T-helper 1 cell treated with Interleukin-12 subunit alpha and Interleukin-12 subunit beta and Interleukin-4 antibody, amounts not matched to agents 30 μg/mL and 1 μg/mL, for 36 hours (primary cell): ENCODE data around the gene NEO1.

Experiments
- H3K27ac Mint-ChIP-seq: one replicate; pipeline ENCODE4 v1.8.0; 2021; ENCODE audit warnings: mild to moderate bottlenecking, mixed read lengths
- H3K27me3 Mint-ChIP-seq: one replicate; pipeline ENCODE4 v1.8.0; 2021; ENCODE audit warnings: low read depth, mixed read lengths
- H3K36me3 Mint-ChIP-seq: one replicate; pipeline ENCODE4 v1.8.0; 2021; ENCODE audit warnings: low read depth, mixed read lengths
- H3K4me1 Mint-ChIP-seq: one replicate; pipeline ENCODE4 v1.8.0; 2021; ENCODE audit warnings: low read depth, mixed read lengths
- H3K4me3 Mint-ChIP-seq: one replicate; pipeline ENCODE4 v1.8.0; 2021; ENCODE audit warnings: mild to moderate bottlenecking, moderate library complexity, mixed read lengths
- H3K9me3 Mint-ChIP-seq: one replicate; pipeline ENCODE4 v1.8.0; 2021; ENCODE audit warnings: mixed read lengths

The NEO1 gene

GRCh38 chr15:73021139-73021621, 31.1 kb upstream of the NEO1 start:
- Mint-ChIP-seq H3K4me3 (no peak overlapping the region), H3K9me3 (no peaks in the 10 kb centered on the region), H3K36me3 (no peaks in the 10 kb centered on the region), H3K4me1 (no peaks in the 10 kb centered on the region), H3K27me3 (peaks cover 15% of the 10 kb centered on the region), H3K27ac (no peak overlapping the region)

- Mint-ChIP-seq H3K9me3 (no peaks in the 10 kb centered on the region), H3K27me3 (peaks cover 15% of the 10 kb centered on the region), H3K36me3 (no peaks in the 10 kb centered on the region), H3K4me1 (no peaks in the 10 kb centered on the region), H3K4me3 (no peak overlapping the region), H3K27ac (no peak overlapping the region)
These were observed 30.1 kb upstream of the NEO1 start for GRCh38 chr15:73022161-73022560.

DNA sequence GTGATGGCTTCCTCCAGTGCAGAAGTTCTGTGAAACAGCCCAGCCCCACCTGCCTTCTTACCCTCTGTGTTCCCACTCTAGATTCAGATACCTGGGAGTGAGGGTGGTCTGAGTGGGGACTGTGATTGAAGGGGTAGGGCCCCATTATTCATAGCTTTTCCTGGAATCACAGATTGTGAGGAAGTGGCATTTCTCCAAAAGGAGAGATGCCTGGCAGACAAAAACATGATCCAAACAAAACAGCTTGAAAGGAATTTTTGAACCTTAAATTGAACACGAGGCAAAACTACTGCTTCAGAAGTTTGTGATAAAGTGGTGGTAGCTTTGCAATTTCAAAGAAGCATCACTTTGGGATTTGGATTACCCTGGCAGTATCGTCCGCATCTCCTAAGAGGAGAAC, 29.2 kb upstream of the NEO1 start:
- Mint-ChIP-seq H3K36me3 (no peaks in the 10 kb centered on the region), H3K27ac (no peak overlapping the region), H3K9me3 (no peaks in the 10 kb centered on the region), H3K4me1 (no peaks in the 10 kb centered on the region), H3K4me3 (no peak overlapping the region), H3K27me3 (peaks cover 20% of the 10 kb centered on the region)

DNA sequence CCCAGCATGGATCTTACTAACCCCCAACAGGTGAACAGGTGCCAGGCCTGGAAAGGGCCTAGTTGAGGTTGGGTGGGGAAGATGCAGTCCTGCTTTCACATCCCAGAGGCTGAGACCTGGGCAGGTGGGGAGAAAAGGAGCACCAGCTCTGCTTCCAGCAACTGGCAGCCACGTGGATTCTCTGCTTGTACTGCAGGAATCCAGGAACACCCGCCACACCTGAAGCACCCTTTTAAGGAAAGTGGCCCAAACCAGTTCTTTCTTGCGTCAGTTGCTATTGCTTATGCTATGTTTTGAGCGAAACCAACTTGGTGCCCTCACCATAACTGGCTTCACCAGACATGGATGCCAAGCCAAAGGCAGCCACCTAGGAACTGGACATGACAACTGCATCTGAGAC, 28.1 kb upstream of the NEO1 start:
- Mint-ChIP-seq H3K27ac (no peak overlapping the region), H3K4me1 (no peaks in the 10 kb centered on the region), H3K27me3 (peaks cover 23% of the 10 kb centered on the region), H3K4me3 (no peak overlapping the region), H3K36me3 (no peaks in the 10 kb centered on the region), H3K9me3 (no peaks in the 10 kb centered on the region)

DNA sequence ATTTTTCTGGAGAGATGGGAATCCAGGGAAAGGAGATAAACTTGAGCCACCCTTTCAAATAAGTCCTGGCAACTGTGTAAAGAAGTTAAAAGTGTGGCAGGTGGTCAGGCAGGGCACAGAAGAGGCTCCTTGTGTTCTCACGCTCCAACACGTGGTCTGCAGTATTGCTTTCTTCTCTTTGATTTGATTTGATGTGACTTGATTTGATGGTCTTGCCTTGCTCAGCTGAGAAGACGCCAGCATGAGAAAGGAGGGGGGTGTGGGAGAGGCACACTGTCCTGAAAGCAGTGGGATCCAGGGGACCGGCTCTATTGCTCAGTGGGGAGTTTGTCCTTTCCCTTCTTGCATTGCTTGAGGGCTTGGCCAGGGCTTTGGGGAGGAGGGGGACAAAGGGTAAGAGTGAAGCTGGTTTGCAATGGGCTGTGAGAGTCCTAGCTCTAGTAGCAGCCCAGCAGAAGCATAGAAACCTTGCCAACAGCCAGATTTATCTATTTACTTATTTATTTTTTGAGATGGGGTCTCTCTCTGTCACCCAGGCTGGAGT, 25.7 kb upstream of the NEO1 start:
- H3K27ac Mint-ChIP-seq: no peak overlapping the region
- H3K4me3 Mint-ChIP-seq: no peak overlapping the region
- H3K27me3 Mint-ChIP-seq: peaks cover 30% of the 10 kb centered on the region
- H3K36me3 Mint-ChIP-seq: no peaks in the 10 kb centered on the region
- H3K4me1 Mint-ChIP-seq: no peaks in the 10 kb centered on the region
- no peaks in the 10 kb centered on the region for H3K9me3 Mint-ChIP-seq

DNA sequence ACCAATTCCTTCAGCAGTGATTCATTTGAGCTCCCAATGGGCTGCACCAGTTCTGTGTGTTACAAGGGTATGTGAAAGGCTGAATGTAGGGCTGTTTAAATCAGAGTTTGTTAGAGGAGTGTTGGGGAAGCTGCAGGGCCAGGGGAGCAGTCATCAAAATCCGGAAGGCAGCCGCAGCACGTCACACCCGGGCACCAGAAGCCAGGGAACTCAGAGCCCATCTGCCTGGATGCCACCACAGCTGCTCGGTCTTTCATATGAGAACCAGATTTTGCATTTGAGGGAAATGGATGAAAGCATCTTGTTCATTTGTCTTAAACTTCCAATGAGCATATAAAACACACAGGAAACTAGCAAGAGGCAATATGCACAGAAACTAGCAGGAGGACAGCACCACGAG, 24.2 kb upstream of the NEO1 start:
- H3K27ac Mint-ChIP-seq: no peak overlapping the region
- H3K36me3 Mint-ChIP-seq: no peaks in the 10 kb centered on the region
- H3K27me3 Mint-ChIP-seq: peaks cover 27% of the 10 kb centered on the region
- H3K9me3 Mint-ChIP-seq: no peaks in the 10 kb centered on the region
- no peaks in the 10 kb centered on the region for H3K4me1 Mint-ChIP-seq
- H3K4me3 Mint-ChIP-seq: no peak overlapping the region

DNA sequence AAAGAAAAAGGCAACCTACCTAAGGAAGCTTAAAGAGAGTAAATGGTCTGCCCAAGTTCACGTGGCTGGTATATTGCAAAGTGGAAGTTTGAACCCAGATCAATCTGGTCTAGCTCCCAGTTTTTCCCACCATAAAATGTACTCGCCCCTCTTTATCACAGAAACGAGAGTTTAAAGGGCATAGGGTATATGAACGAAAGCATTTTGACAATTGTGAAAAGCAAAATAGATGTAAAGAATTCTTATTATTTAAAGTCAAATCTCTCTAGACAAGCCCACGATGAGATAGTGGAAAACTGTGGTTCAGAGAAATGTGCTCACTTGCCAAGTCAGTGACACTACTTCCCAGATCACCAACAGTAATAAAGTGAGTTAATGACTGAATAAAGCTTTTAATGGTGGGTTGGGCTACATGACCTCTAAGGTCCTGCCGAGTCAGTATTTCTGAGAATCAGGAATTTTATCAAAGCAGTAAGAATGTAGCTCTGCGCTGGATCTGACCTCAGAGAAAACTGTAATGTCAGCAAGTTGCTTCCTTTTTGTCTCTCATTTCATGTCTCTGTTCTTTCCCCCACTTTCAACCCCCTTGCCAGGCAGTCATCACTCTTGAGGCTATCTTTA, 23.3 kb upstream of the NEO1 start:
- Mint-ChIP-seq H3K36me3 (no peaks in the 10 kb centered on the region), H3K4me1 (no peaks in the 10 kb centered on the region), H3K9me3 (no peaks in the 10 kb centered on the region), H3K4me3 (no peak overlapping the region), H3K27me3 (peaks cover 27% of the 10 kb centered on the region), H3K27ac (no peak overlapping the region)

- Mint-ChIP-seq H3K27ac (no peak overlapping the region), H3K4me3 (no peak overlapping the region), H3K36me3 (no peaks in the 10 kb centered on the region), H3K9me3 (no peaks in the 10 kb centered on the region), H3K27me3 (peaks cover 24% of the 10 kb centered on the region), H3K4me1 (no peaks in the 10 kb centered on the region)
These were observed 22.1 kb upstream of the NEO1 start for GRCh38 chr15:73030122-73030679.

- Mint-ChIP-seq H3K27ac (no peak overlapping the region), H3K27me3 (peaks cover 25% of the 10 kb centered on the region), H3K9me3 (no peaks in the 10 kb centered on the region), H3K36me3 (no peaks in the 10 kb centered on the region), H3K4me3 (no peak overlapping the region), H3K4me1 (no peaks in the 10 kb centered on the region)
These were observed 20.6 kb upstream of the NEO1 start for GRCh38 chr15:73031648-73032047.

DNA sequence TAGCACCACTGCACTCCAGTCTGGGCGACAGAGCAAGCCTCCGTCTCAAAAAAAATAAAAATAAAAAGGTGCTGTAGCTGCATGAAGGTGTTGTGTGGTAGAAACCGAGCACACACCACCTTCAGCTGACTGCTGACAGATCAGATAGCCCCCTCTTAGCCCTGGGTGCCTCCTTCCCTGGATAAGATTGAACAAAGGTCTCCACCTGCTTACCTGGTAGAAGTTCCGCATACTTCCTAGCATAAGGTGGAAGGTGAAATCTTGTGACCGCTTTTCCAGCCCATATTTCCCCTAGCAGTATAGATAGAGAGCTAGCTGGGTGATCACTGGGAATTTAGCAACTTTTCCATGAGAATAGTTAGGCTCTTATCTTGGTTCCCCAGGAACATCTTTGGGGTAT, 18.7 kb upstream of the NEO1 start:
- Mint-ChIP-seq H3K36me3 (no peaks in the 10 kb centered on the region), H3K4me1 (no peaks in the 10 kb centered on the region), H3K9me3 (no peaks in the 10 kb centered on the region), H3K27me3 (peaks cover 21% of the 10 kb centered on the region), H3K27ac (no peak overlapping the region), H3K4me3 (no peak overlapping the region)

DNA sequence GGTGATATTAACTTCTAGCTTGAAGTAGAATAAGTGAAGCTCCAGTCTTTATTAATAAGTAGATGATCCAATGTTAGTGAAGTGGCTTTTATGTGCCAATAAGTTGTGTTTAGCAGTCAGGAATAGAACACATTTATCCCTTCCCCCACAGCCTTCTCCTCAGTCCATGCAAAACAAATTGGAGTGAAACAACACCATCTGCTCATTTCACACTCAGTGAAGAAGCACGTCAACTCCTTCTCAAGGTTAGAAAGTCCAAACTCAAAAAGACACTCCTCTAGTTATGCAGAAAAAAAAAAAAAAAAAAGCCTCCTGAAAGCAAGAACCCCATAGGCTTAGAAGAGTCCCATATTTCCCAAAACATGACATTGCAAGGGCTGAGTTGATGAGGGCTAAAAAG, 18.0 kb upstream of the NEO1 start:
- H3K27me3 Mint-ChIP-seq: peaks cover 25% of the 10 kb centered on the region
- H3K4me3 Mint-ChIP-seq: no peak overlapping the region
- no peak overlapping the region for H3K27ac Mint-ChIP-seq
- no peaks in the 10 kb centered on the region for H3K36me3 Mint-ChIP-seq
- no peaks in the 10 kb centered on the region for H3K9me3 Mint-ChIP-seq
- H3K4me1 Mint-ChIP-seq: no peaks in the 10 kb centered on the region

DNA sequence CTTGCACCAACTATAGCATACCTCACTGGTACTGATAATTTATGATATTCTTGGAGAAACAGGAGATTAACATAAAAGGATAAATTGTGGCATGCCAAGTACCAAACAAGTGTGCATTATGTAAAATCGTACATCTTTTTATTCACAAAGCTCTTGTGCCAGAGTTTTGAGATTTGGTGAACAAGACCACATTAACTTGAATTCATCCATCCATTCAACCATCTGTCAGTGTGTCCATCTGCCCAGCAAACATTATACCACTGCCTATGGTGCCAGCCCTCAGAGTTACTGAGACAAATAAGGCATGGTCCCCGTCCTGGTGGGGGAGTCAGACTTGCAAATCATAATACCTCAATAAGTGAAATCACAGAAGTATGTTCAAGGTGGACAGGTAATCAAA, 17.0 kb upstream of the NEO1 start:
- no peaks in the 10 kb centered on the region for H3K9me3 Mint-ChIP-seq

DNA sequence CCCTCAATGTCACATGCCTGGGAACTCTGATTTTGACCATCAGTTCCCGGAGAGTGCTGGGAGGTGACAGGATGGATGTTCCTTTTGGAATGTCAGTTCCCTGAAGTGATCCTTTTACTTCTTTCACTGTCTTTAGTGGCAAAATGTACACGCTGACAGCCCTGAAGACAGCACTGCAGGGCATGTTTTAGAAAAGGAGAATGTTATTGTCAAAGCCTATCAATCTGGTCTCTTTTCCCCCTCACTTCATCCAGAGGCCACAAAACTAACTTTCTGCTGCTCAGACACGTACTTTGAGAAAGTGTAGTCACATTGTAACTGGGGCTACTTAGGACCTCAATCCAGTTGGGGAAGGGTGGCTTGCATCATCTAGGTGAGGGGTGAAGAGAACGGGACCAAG, 14.0 kb upstream of the NEO1 start:
- Mint-ChIP-seq H3K4me3 (no peak overlapping the region), H3K36me3 (no peaks in the 10 kb centered on the region), H3K4me1 (no peaks in the 10 kb centered on the region), H3K9me3 (no peaks in the 10 kb centered on the region), H3K27me3 (peaks cover 13% of the 10 kb centered on the region), H3K27ac (no peak overlapping the region)

More for the DNA sequence above, 17.0 kb upstream of the NEO1 start:
- Mint-ChIP-seq H3K27ac (no peak overlapping the region), H3K36me3 (no peaks in the 10 kb centered on the region), H3K27me3 (peaks cover 23% of the 10 kb centered on the region), H3K4me1 (no peaks in the 10 kb centered on the region), H3K4me3 (no peak overlapping the region)

GRCh38 chr15:73046073-73046472, 6.2 kb upstream of the NEO1 start:
- Mint-ChIP-seq H3K27me3 (peaks cover 31% of the 10 kb centered on the region), H3K9me3 (no peaks in the 10 kb centered on the region), H3K27ac (no peak overlapping the region)

DNA sequence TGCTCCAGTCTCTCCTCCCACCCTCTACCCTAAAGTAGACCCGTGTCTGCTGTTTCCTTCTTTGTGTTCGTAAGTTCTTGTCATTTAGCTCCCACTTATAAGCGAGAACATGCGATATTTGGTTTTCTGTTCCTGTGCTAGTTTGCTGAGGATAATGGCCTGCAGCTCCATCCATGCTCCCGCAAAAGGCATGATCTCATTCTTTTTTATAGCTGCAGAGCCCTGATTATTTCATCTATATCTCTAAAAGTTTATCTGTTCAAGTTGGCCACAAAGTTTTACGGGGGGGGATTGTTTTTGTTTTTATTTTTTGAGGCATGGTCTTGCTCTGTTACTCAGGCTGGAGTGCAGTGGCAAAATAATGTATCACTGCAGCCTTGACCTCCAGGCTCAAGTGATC, 4.4 kb upstream of the NEO1 start:
- Mint-ChIP-seq H3K9me3 (no peaks in the 10 kb centered on the region), H3K36me3 (no peaks in the 10 kb centered on the region), H3K4me3 (no peak overlapping the region)

More at GRCh38 chr15:73046073-73046472, 6.2 kb upstream of the NEO1 start:
- peaks cover 2% of the 10 kb centered on the region for H3K4me1 Mint-ChIP-seq
- no peaks in the 10 kb centered on the region for H3K36me3 Mint-ChIP-seq
- H3K4me3 Mint-ChIP-seq: no peak overlapping the region

More for the DNA sequence above, 4.4 kb upstream of the NEO1 start:
- Mint-ChIP-seq H3K27ac (no peak overlapping the region), H3K4me1 (peaks cover 4% of the 10 kb centered on the region), H3K27me3 (peaks cover 33% of the 10 kb centered on the region)
